RWPE1 (cell line): ENCODE results near the gene MAL.

Experiments used
- CTCF ChIA-PET: fragments of 350-600 bp; sonication (Branson Sonifier 250); formaldehyde crosslinking; extraction: SDS; loops from one replicate; lab custom pipeline; 2021; lab: Yijun Ruan, JAX
- POLR2A ChIA-PET: fragments of 400-600 bp; formaldehyde crosslinking; extraction: SDS; loops from one replicate; lab custom pipeline; 2020; ENCODE audit warnings: antibody characterized with exemption; ENCODE audit not compliant: low non-redundant PET; lab: Yijun Ruan, JAX
- DNase-seq: peaks from one replicate; pipeline ENCODE4 v3.0.0; 2012; ENCODE audit warnings: low spot score
- H3K27ac ChIP-seq: fragments of 450-650 bp; 2 replicates; pipeline ENCODE4 v1.5.1; 2017
- CTCF ChIP-seq: fragments of 450-650 bp; conservative IDR thresholded peaks from 2 replicates; pipeline ENCODE4 v1.5.1; 2017; ENCODE audit warnings: low read depth, mild to moderate bottlenecking

MAL gene

GRCh38 chr2:95018301-95018700, 7.2 kb upstream of the MAL start:
- ChIA-PET CTCF (no interaction called here), POLR2A (no interaction called here)
- no peak for TF ChIP-seq CTCF
- DNase-seq, result no peak
- no peak overlapping the region for H3K27ac ChIP-seq

DNA sequence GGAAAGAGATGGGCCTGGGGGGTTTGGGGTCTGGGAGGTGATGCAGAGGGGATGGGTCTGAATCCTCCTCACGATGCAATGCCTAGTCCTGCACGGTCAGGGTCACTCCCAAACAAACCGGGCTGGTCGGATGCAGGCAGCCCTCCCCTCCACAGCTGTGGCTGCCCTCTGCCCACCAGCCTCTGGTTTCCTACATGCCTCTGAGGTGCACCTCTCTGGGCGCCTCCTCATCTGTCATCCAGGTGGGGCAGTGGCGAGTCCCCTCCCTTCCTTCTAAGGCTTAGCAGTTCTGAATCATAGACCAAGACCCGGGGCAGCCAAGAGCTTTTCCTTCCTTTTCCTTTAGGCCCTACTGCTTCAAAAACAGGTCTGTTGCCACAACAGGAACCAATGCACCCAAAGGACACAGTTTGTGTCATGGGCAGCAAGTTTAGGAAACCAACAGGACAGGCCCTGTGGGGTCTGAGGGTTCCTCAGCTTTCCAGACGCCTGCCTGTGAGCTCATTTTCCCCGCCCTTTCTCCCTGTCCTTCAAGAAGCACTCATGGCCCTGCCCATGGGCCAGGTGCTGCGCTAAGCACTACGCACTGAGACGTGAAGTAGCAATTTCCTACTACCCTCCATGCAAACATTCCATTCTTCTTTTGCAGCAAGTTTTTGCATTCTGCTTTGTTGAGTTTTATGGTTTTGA, 6.5 kb upstream of the MAL start:
- DNase-seq, result no peak
- no peak for TF ChIP-seq CTCF
- ChIA-PET POLR2A (no interaction called here), CTCF (interaction anchor here (0.6 to 0.8 kb wide), 2 partner anchors 85 to 150 kb away, joined by 3 to 5 read pairs; no protein-coding TSS in a partner anchor)
- no peak overlapping the region for H3K27ac ChIP-seq

GRCh38 chr2:95019572-95019971, 5.9 kb upstream of the MAL start:
- TF ChIP-seq CTCF, result no peak
- POLR2A ChIA-PET, result no interaction called here
- DNase-seq, result no peak
- CTCF ChIA-PET, result interaction anchor here (0.8 kb wide), 1 partner anchor 150 kb away, joined by 5 read pairs; no protein-coding TSS in a partner anchor
- no peak overlapping the region for H3K27ac ChIP-seq

- no peak overlapping the region for H3K27ac ChIP-seq
- DNase-seq, result no peak
- POLR2A ChIA-PET, result no interaction called here
- CTCF ChIA-PET, result no interaction called here
- no peak for TF ChIP-seq CTCF
These were observed 5.1 kb upstream of the MAL start for GRCh38 chr2:95020275-95021022.

GRCh38 chr2:95021023-95021416, 4.5 kb upstream of the MAL start:
- no peak for DNase-seq
- H3K27ac ChIP-seq, result no peak overlapping the region
- no peak for TF ChIP-seq CTCF
- ChIA-PET POLR2A (no interaction called here), CTCF (interaction anchor here (5.7 kb wide), 1 partner anchor 57 kb away, joined by 72 read pairs; no protein-coding TSS in a partner anchor)

DNA sequence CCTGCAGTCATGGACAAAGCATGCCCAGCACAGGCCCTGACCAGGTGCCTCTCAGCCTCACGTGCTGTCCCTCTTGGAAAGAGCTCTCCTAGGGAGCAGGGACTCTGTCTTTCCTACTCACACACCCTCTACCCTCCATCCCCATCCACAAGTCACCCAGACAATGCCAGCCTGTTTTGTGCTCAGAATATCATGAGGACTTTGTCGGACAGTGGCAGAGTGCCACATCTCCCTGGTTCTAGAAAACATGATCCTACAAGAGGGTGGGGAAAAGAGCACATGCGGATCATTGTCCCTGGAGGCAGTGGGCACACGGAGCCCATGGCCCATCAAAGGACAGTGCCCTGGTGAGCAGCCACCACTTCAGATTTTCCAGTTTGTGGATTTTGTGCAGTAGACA, 3.7 kb upstream of the MAL start:
- ChIA-PET CTCF (interaction anchor here (0.6 to 5.7 kb wide), 15 partner anchors 8 to 233 kb away, joined by 3 to 72 read pairs (median 4); no protein-coding TSS in a partner anchor), POLR2A (no interaction called here)
- no peak for TF ChIP-seq CTCF
- no peak for DNase-seq
- H3K27ac ChIP-seq, result no peak overlapping the region
